HG03103 (cell line): ENCODE measurements around the gene FMO1.
A peak's percentile ranks its signal among the peaks of the same experiment; 100 is the strongest.
"Not testable (repeated sequence)": the region's sequence is repeated elsewhere in the genome, so short reads cannot be mapped to it uniquely, and the experiment has no call there.

Experiments
- ATAC-seq: cut with Tn5 transposase; IDR thresholded peaks from one replicate; pipeline ENCODE4 v1.9.1; 2021; ENCODE audit warnings: low read depth; ENCODE audit not compliant: unreplicated experiment

The FMO1 gene

DNA sequence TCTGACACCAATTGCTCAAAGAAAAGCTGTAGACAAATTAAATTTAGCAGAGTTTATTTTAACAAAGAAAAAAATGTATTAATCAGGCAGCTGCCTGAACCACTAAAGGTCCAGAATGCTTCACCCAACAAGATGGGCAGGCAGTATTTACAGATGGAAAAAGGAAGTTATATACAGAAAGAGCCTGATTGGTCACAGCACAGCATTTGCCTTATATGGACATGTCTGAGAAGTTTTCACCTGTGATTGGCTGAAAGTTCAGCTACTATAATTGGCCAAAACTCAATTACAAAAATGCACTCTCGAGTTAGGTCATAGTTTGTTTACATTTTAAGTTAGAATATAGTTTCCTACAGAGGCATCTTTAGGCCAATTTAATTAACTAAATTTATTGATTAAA, 15.1 kb upstream of the FMO1 start:
- no peak for ATAC-seq

DNA sequence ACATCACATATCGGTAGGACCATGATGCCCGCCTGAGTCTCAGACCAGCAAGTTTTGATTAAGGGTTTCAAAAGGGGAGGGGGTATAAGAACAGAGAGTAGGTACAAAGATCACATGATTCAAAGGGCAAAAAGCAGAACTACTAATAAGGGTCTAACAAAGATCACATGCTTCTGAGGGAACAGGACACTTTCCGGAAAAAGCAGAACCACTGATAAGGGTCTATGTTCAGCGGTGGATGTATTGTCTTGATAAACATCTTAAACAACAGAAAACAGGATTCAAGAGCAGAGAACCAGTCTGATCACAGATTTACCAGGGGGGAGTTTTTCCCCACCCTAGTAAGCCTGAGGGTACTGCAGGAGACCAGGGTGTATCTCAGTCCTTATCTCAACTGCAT, 12.1 kb upstream of the FMO1 start:
- not testable (repeated sequence) for ATAC-seq

DNA sequence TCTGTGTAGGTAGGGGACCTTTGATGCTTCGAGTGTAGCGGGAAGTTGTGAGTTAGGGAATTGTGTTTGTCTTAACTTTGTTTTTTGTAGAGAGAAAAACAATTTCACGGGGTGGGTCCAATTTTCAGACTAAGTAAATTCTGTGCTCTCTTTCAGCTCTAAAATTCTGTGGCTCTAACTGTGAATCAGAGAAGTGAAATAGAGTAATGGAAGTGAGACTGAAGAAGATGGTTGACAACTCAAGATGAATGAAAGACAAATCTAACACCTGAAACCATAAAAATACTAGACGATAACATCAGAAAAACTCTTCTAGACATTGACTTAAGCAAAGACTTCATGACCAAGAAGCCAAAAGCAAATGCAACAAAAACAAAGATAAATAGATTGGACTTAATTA, 4.4 kb upstream of the FMO1 start:
- no peak for ATAC-seq

DNA sequence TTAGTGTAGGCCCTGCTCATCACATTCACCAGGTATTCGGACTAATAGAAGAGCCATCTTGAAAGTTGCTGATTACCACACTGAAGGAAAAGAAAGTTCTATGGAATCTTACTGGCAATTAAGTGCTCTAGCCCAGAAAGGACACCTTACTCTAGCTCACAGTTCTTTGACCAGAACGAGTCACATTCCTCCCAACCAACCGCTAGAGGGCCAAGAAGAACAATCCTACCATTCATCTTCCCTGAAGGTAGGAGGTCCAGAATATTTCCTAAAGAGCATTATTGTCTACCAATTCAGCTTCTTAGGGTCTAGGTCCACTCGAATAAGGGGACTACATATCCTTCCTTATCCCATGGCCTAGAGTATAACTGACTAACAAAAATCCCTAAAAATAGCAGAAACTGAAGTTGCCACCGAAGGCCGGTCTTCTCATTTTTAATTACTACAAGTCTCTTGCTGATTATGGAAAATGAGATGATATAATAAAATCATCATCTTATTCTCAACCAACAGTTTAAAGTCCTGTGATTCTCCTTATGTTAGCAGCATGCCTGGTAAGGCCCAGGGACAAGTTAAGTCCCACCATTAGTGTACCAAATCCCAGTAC, 2.7 kb upstream of the FMO1 start:
- peak; percentile 82 for ATAC-seq

DNA sequence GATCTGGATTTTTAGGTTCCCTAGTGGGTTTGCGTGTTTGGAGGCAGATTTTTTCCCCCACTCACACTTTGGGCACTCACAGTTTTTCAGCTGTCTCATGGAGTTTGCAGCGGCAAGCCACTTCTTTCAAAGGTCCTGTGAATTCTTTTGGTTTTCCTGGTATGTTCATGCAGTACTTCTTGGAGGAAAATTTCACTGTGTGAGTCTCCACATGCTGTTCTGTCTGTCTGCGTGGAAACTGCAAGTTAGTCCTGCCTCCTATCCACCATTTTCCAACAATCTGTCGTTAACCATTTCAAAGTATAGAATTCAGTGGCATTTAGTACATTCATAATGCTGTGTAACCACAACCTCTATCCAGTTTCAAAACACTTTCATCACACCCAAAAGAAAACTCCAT, 793 bp upstream of the FMO1 start:
- ATAC-seq, result no peak

DNA sequence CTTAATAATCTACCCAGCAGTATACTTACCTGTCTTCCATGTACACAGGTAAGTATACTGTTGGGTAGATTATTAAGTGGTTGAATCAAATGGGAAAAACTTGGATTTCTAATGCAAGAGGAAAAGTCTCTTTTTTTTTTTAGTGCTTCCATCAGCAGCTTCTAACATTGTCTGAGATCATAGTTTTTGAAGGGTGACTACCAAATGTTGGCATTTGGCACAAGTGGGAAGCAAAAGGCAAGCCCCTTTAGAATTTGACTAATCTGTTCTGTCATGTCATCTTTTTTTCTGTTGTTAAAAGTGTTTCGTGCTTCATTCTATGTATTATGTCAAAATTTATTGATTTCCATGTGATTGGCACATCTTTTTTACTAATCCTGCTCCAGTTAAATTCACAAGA, 547 bp downstream of the FMO1 start:
- no peak for ATAC-seq

DNA sequence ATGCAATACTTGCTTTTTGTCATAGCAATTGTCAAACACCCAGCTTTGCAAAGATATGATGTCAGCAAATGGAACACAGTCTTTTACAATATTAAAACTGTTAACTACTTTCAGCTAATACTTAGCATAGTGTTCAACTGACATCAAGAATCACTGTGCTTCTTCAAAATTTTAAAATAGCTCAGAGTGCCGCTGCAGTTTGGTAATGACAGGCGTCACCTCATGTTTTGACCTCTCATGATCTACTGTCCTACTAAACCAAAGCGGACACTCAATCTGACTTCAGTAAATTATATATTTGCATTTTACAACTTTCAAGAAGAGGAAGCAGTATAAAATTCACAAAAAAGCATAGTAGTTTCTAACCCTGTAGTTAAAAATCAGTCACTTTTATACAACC, 2.0 kb downstream of the FMO1 start:
- ATAC-seq, result no peak

DNA sequence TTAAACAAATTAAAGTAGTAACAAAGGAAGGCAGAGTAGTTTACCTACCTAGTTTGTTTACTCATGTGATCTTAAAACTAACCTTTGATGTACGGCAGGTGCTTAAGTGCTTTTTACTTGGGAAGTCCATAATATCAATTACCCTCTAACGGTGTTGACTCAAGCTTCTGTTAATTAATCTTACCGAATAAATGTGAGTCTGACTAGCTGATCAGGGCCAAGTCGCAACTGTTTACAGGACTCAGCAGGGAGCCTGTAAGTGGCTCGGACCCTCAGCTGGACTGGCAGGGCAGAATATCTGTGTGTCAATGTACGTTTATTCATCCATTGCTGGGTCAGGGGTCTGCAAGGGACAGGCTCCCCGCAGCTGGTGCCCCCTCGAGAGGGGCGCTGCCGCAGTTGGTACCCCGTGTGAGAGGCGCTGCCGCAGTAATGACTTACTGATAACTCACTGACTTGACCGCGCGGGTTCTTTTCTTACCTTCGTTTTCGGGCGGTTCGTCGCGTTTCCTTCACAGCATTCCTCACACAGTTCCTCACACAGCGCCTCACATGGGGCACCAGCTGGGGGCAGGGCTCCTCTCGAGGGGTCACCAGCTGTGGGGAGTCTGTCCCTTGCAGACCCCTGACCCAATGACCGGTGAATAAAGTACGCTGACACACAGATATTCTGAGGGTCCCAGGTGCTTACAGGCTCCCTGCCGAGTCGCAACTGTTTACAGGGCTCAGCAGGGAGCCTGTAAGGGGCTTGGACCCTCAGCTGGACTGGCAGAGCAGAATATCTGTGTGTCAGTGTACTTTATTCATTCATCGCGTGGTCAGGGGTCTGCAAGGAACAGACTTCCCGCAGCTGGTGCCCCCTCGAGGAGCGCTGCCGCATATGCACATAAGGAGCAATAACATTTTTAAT, 3.0 kb downstream of the FMO1 start:
- ATAC-seq, result peak; percentile 40

DNA sequence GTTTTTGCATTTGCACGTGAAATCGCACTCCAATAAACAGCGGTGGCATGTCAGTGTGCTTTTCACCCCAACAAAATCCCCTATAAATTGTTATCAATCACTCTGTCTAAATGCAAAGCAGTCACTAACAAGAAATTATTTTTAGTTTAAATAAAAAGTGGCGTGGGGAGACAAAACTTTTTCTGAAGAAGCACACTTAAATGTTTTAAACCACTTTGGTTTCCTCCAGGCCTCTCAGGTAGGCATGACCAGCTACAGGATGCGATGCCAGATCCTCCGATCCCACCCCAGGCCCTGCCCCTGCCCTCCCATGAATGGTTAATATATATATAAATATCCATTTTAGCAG, 3.6 kb downstream of the FMO1 start:
- no peak for ATAC-seq

DNA sequence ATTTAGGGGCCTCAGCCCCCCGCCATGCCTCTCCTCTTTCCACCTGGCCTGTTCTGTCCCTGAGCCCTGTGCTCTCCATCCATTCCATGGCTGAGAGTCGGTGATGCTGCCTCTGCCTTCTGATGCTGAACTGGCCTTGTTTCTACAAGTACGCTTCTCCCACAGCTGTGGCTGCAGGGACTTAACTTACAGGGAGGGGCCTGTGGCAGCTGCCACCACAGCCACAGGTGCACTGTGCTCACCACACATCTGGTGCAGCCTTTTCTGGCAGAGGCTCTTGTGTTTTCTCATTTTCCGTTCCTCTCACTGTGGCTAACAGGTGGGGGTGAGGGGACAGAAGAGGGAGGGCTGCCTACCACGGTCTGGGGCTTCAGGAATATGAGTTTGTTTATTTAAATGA, 4.2 kb downstream of the FMO1 start:
- ATAC-seq, result peak; percentile 90

DNA sequence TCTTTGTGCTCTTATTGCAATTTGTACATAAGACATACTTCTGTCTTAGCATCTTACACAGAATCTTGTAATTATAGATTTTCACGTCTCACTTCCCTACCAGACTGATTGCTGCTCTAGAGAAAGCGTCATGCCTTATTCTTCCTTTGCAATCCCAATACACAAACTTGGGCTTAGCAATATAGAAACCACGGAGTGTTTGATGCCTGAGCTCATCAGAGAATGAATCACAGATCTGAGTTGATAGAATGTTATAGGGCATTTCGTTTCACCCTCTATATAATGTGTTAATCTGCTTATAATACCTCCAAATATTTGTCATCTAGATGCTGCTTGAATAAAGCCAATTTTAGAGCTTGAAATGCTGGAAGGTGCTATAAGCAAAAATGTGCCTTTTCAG, 6.6 kb downstream of the FMO1 start:
- ATAC-seq, result no peak

DNA sequence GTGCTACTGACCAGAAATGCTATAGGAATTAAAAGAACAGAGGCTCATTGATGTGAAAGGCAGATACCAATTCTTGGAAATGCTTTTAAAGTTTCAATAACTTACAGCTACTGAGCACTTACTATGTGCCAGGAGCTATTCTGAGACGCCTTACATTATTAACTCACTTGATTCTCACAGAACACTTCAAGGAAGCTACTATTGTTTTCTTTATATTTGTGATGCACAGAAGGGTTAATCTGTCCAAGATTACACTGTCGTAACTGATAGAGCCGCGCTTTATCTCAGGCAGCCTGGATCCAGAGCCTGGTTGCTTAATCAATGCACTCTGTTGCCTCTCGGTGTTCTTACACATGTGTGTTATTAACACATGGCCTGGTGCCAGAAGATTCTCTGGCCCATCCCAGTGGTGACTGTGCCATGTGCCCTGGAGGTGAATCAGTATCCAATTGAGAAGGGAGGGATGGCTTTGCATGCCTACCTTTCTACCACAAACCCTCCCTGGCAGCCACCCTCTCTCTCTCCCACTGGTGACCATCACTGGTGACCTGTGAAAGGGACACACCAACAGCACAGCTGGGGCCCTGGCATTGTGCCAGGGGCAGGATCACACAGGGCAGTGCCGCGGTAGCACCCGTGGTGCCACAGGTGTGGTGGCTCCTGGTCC, 8.8 kb downstream of the FMO1 start:
- no peak for ATAC-seq

DNA sequence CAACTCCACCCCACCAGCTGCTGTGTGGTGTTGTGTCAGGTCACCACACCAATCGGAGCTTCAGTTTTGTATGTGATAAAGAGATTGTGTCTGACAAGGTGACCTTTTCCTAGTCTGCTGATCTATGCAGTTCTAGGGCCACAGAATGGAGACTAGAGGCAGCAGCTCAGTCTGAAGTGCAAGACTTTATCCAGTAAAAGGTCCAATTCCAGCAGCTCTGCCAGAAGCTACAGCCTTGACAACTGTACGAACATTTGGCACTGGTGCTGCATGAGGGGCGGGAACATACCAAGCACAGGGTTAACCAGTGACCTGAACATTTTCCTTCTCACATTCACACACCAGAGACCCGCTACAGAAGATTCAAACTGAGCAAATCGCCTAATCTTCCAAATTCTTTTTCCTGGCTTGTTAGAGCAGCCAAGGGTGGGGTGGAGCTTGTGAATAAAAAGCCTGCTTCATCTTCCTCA, 9.3 kb downstream of the FMO1 start:
- ATAC-seq, result no peak

DNA sequence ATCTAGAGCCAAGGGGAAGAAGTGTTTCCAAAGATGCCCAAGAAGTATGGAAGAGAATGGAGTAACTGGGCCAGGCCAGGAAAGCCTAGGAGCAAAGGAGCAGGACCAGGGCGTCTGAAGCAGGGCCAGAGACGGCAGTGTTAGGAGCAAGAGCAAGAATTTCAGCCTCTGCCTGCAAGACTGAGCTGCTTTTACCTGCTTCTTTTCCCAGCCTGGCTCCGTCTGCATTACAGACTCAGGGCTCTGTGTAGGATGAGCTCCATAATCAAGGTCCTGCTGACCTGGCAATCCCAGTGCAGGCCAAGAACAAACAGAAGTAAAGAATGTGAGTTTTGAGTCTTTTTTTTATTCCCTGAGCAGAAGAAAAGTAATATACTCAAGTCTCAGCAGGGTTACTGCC, 10.1 kb downstream of the FMO1 start:
- ATAC-seq, result no peak

DNA sequence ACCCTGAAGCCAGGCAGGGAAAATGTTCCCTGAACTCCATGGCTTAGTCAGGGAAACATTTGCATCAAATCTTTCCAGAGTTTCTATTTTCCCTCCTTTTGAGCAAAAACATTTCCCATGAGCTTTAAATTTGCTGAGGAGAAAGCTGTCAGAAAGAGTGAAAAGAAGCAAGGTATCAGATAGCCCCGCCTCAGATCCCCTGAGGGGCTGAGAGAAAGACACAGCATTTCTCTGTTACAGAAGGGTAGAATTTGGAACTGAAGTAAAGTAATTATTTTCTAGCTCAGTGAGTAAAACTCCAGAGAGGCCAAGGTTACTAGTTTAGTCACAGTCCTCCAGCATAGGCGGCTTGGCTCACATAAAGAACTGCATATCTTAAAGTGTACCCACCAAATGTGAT, 10.6 kb downstream of the FMO1 start:
- no peak for ATAC-seq

DNA sequence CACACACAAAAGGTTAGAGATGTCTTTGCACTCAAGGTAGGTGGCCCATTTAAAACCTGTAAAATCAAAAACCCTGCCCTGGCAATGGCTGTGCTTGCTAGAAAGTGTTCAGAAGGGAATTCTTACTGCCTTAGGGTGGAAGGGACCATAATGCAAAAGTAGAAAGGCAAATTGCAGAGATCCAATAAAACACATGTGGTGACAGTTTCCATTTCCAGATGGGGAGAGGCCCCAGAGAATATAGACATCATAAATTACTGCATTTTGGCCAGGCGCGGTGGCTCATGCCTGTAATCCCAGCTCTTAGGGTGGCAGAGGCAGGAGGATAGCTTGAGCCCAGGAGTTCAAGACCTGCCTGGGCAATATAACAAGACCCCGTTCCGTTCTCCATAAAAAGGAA, 13.0 kb downstream of the FMO1 start:
- no peak for ATAC-seq

DNA sequence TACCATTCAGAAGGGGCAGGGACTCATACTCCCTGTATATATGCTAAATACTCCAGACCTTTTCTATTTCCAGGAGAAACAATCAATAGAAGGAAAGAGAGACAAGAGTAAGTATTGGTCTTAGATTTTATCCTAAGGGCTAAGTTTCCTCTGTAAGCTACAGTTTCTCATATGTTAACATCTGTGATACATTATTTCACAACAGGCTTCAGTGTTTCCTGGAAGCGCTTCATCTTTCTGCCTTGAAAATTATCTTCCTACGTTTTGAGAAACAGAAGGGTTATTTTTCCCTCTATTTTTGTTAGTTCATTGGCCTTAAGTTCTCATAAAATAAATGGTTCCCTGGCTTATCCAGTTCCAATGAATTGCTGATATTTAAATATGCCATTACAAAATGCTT, 15.6 kb downstream of the FMO1 start:
- ATAC-seq, result no peak

DNA sequence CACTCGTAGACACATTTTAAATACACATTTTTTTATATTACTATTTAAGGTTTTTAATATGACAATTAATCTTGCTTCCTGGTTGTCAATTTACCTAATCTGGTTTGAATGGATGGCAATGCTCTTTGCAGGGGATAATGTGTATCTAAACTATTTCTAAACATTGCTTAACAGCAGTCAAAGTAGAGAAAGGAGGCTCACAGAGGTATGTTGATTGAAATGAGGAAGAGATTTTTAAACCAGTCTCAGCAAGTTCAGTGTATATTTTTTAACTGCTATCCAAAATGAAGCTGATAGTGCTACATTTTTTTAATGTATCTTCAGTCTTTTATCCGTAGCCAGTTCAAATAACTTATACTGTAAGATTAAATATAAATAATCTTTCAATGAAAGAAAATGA, 17.4 kb downstream of the FMO1 start:
- ATAC-seq, result no peak

DNA sequence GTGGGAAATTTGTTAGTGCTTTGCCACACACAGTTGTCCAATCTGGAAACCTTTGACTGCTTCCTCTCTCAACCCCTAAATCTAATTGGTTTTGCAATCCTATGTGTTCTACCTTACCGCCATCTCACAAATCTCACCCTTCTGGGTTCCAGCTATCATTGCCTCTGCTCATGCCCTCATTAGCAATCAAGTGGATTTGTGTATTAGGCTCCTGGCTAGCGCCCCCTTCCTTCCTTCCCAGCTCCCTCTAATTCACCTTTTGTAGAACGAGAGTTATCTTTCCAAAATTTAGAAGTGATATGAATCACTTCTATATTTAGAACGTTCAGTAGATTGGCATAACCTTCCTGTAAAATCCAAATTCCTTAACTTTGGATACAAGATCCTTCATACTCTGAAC, 18.6 kb downstream of the FMO1 start:
- no peak for ATAC-seq

DNA sequence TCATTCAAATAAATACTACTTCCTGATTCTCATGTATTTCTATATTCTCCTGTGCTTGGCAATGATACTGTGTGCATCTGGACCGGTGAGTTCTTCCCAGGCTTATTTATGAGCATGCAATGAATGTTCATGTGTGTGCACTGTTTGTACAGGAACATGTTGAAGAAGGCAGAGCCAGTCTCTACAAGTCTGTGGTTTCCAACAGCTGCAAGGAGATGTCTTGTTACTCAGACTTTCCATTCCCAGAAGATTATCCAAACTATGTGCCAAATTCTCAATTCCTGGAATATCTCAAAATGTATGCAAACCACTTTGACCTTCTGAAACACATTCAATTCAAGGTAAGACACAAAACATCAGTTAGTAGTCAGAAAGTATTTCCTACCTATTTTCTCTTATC, 19.1 kb downstream of the FMO1 start:
- ATAC-seq, result no peak

DNA sequence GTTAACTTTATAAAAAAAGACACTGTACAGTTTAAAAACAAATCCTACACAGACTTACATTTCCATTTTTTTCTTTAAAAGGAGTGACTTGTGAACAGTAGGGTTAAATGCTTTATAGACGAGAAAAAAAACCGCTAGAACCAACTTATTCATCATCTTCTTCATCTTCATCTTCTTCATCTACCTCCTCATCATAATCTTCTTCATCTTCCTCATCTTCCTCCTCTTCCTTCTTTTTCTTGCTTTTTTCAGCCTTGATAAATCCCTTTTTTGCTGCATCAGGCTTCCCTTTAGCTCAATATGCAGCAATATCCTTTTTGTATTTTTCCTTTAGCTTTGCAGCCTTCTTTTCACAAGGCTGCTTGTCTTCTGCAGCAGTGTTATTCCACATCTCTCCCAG, 22.5 kb downstream of the FMO1 start:
- ATAC-seq, result no peak

DNA sequence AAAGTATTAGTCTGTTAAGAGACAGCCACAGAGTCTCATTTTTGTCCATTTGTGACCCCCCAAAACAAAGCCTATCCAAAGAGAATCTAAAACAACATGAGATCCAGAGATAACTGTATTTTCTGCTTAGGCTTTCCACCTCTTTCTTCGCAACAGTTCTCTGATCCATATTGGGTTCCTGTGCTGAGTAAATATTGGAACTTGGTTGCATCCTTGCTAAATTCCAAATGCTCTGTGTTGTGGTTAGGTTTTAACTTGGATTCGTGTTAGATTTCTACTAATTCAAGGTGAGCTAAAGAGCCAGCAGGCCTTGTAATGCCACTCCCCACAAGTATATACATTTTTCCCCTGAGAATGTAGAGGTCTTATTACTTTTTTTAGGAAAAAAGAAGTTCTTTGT, 29.2 kb downstream of the FMO1 start:
- no peak for ATAC-seq
